HepG2 (cell line): ENCODE data around the gene MPP3. TPM values are rescaled to one million over a fixed set of nuclear protein-coding genes. Genes with fewer than 3 reads are reported as not detected.

Experiments
- BHLHE40 ChIP-seq: IDR thresholded peaks from 2 replicates; pipeline ENCODE4 v1.6.1; 2011; ENCODE audit warnings: low read length, improper control_type of control experiment
- HDAC1 ChIP-seq: sonication (generic); formaldehyde crosslinking; IDR thresholded peaks from 2 replicates; pipeline ENCODE4 v1.5.1; 2020; ENCODE audit warnings: mild to moderate bottlenecking, missing genetic modification reagents
- IRX3 ChIP-seq: sonication (generic); formaldehyde crosslinking; IDR thresholded peaks from 2 replicates; pipeline ENCODE4 v1.8.1; 2023; ENCODE audit warnings: mild to moderate bottlenecking, low read depth, missing genetic modification reagents, borderline replicate concordance
- ISL2 ChIP-seq: sonication (generic); formaldehyde crosslinking; IDR thresholded peaks from 2 replicates; pipeline ENCODE4 v1.5.0; 2020; ENCODE audit warnings: missing genetic modification reagents
- KLF9 ChIP-seq: IDR thresholded peaks from 2 replicates; pipeline ENCODE4 v1.6.1; 2016; ENCODE audit warnings: low read depth
- MIER3 ChIP-seq: IDR thresholded peaks from 2 replicates; pipeline ENCODE4 v1.6.1; 2016; ENCODE audit warnings: missing compliant biosample characterization, borderline replicate concordance
- NFE2L2 ChIP-seq: fragments of 150-350 bp; IDR thresholded peaks from 2 replicates; pipeline ENCODE4 v1.6.1; 2014; ENCODE audit warnings: low read length
- NFKB2 ChIP-seq: sonication (generic); formaldehyde crosslinking; IDR thresholded peaks from 2 replicates; pipeline ENCODE4 v1.4.0; 2020; ENCODE audit warnings: missing genetic modification reagents, borderline replicate concordance
- NR1H2 ChIP-seq: sonication (generic); formaldehyde crosslinking; IDR thresholded peaks from 2 replicates; pipeline ENCODE4 v1.8.1; 2022; ENCODE audit warnings: low read depth, missing genetic modification reagents, borderline replicate concordance
- SMARCC2 ChIP-seq: fragments of 450-650 bp; IDR thresholded peaks from 2 replicates; pipeline ENCODE4 v1.6.1; 2017; ENCODE audit warnings: antibody characterized with exemption, mild to moderate bottlenecking
- ZNF230 ChIP-seq: sonication (generic); formaldehyde crosslinking; IDR thresholded peaks from 2 replicates; pipeline ENCODE4 v1.4.0; 2020; ENCODE audit warnings: mild to moderate bottlenecking, missing genetic modification reagents
- ZNF251 ChIP-seq: sonication (generic); formaldehyde crosslinking; IDR thresholded peaks from 2 replicates; pipeline ENCODE4 v1.9.0; 2021; ENCODE audit warnings: mild to moderate bottlenecking, missing genetic modification reagents
- ZNF496 ChIP-seq: sonication (generic); formaldehyde crosslinking; IDR thresholded peaks from 2 replicates; pipeline ENCODE4 v1.8.1; 2023; ENCODE audit warnings: mild to moderate bottlenecking, moderate library complexity, missing genetic modification reagents; ENCODE audit not compliant: insufficient replicate concordance
- ZNF674 ChIP-seq: sonication (generic); formaldehyde crosslinking; IDR thresholded peaks from 2 replicates; pipeline ENCODE4 v1.5.0; 2020; ENCODE audit warnings: low read depth, mild to moderate bottlenecking, missing genetic modification reagents
- polyA plus RNA-seq, 8 experiments: library from polyadenylated mRNA; depleted of rRNA in 3 of 8; stranded (reverse) in 7 of 8; unstranded in 1 of 8; fragments of >200 nt; fragmentation: Illumina TruSeq in 4 of 8; extraction: Trizol in 4 of 8; gene quantifications; 2 replicates each; pipeline versions ENCODE4 v1.2.1 to v1.2.3, GENCODE V29; 2011 to 2016; ENCODE audit warnings: low read depth in 4 of 8, missing spikeins in 1 of 8, mixed read lengths in 1 of 8; ENCODE audit not compliant: insufficient read depth in 1 of 8
- total RNA-seq, 5 experiments: library from RNA; depleted of rRNA; stranded (reverse); fragments of >200 nt; fragmentation: Illumina TruSeq; extraction: Trizol; gene quantifications; 2 replicates each; pipeline ENCODE4 v1.2.3, GENCODE V29; 2016; ENCODE audit warnings: low read depth in 1 of 5
- TF ChIP-seq, protein P1 (sequence below): IDR thresholded peaks from 2 replicates; pipeline ENCODE4 v1.6.1; 2016; ENCODE audit warnings: low read depth, control low read depth
- TF ChIP-seq, protein P2 (sequence below): sonication (generic); formaldehyde crosslinking; IDR thresholded peaks from 2 replicates; pipeline ENCODE4 v1.4.0; 2020; ENCODE audit warnings: missing genetic modification reagents, borderline replicate concordance
- TF ChIP-seq, protein P3 (sequence below): sonication (generic); formaldehyde crosslinking; IDR thresholded peaks from 2 replicates; pipeline ENCODE4 v1.8.1; 2023; ENCODE audit warnings: mild to moderate bottlenecking, missing genetic modification reagents
- TF ChIP-seq, protein P4 (sequence below): sonication (generic); formaldehyde crosslinking; IDR thresholded peaks from 2 replicates; pipeline ENCODE4 v1.4.0; 2020; ENCODE audit warnings: mild to moderate bottlenecking, missing genetic modification reagents, borderline replicate concordance
- TF ChIP-seq, protein P5 (sequence below): sonication (generic); formaldehyde crosslinking; conservative IDR thresholded peaks from 2 replicates; pipeline ENCODE4 v1.5.0; 2020; ENCODE audit warnings: missing genetic modification reagents

MPP3 gene
- total and polyA plus RNA-seq, 2 of the 13 experiments (the other 11 are each of a cell fraction or from before 2014, with no cell fraction given), result 0.91 to 1.8 TPM

DNA sequence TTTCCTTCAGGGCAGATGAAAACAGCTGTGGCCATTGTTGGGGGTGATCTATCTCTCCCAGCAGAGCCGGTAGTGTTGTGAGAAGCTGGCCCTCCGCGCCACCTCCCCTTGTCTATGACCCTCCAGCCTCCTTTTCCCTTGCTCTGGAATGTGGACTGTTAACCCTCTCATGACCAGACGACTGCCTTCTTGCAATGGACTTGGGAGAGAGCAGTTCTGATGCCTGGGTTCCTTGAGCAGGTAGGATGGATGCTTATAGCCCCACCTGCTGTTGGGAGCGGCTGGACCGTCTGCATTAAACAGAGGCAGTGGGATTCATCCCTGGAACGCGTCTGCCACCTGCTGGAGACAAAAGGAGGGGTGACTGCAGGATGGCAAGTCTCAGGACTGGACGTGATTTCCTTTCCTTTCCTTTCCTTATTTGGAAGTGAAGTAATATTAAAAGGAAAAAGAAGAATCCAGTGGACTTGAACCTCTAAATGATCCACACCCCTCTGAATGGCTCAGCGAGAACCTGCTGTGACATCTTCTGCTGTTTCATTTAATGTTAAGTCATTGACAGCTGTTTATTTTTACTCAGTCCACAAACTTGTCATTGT, 72.6 kb downstream of the MPP3 start (continued):
- TF ChIP-seq, protein P1, sequence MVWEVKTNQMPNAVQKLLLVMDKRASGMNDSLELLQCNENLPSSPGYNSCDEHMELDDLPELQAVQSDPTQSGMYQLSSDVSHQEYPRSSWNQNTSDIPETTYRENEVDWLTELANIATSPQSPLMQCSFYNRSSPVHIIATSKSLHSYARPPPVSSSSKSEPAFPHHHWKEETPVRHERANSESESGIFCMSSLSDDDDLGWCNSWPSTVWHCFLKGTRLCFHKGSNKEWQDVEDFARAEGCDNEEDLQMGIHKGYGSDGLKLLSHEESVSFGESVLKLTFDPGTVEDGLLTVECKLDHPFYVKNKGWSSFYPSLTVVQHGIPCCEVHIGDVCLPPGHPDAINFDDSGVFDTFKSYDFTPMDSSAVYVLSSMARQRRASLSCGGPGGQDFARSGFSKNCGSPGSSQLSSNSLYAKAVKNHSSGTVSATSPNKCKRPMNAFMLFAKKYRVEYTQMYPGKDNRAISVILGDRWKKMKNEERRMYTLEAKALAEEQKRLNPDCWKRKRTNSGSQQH (CRISPR knock-in tag), result 0 out of 2 replicates have a peak, but pooled peaks have one; percentile 56
- TF ChIP-seq NFE2L2 (no peak), HDAC1 (CRISPR knock-in tag) (no peak), MIER3 (CRISPR knock-in tag) (peak; percentile 63; the same call in 1 of the 2 replicates), ZNF230 (CRISPR knock-in tag) (no peak), ZNF251 (no peak), NFKB2 (CRISPR knock-in tag) (no peak), ZNF674 (no peak), ISL2 (CRISPR knock-in tag) (no peak), ZNF496 (CRISPR knock-in tag) (no peak), SMARCC2 (no peak), KLF9 (0 out of 2 replicates have a peak, but pooled peaks have one; percentile 54), NR1H2 (no peak), IRX3 (0 out of 2 replicates have a peak, but pooled peaks have one; percentile 63), BHLHE40 (peak; percentile 44; the same call in 1 of the 2 replicates)
- TF ChIP-seq, protein P2, sequence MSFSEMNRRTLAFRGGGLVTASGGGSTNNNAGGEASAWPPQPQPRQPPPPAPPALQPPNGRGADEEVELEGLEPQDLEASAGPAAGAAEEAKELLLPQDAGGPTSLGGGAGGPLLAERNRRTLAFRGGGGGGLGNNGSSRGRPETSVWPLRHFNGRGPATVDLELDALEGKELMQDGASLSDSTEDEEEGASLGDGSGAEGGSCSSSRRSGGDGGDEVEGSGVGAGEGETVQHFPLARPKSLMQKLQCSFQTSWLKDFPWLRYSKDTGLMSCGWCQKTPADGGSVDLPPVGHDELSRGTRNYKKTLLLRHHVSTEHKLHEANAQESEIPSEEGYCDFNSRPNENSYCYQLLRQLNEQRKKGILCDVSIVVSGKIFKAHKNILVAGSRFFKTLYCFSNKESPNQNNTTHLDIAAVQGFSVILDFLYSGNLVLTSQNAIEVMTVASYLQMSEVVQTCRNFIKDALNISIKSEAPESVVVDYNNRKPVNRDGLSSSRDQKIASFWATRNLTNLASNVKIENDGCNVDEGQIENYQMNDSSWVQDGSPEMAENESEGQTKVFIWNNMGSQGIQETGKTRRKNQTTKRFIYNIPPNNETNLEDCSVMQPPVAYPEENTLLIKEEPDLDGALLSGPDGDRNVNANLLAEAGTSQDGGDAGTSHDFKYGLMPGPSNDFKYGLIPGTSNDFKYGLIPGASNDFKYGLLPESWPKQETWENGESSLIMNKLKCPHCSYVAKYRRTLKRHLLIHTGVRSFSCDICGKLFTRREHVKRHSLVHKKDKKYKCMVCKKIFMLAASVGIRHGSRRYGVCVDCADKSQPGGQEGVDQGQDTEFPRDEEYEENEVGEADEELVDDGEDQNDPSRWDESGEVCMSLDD (CRISPR knock-in tag), result no peak
- TF ChIP-seq, protein P3, sequence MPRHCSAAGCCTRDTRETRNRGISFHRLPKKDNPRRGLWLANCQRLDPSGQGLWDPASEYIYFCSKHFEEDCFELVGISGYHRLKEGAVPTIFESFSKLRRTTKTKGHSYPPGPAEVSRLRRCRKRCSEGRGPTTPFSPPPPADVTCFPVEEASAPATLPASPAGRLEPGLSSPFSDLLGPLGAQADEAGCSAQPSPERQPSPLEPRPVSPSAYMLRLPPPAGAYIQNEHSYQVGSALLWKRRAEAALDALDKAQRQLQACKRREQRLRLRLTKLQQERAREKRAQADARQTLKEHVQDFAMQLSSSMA (CRISPR knock-in tag), result 0 out of 2 replicates have a peak, but pooled peaks have one; percentile 50
- TF ChIP-seq, protein P4, sequence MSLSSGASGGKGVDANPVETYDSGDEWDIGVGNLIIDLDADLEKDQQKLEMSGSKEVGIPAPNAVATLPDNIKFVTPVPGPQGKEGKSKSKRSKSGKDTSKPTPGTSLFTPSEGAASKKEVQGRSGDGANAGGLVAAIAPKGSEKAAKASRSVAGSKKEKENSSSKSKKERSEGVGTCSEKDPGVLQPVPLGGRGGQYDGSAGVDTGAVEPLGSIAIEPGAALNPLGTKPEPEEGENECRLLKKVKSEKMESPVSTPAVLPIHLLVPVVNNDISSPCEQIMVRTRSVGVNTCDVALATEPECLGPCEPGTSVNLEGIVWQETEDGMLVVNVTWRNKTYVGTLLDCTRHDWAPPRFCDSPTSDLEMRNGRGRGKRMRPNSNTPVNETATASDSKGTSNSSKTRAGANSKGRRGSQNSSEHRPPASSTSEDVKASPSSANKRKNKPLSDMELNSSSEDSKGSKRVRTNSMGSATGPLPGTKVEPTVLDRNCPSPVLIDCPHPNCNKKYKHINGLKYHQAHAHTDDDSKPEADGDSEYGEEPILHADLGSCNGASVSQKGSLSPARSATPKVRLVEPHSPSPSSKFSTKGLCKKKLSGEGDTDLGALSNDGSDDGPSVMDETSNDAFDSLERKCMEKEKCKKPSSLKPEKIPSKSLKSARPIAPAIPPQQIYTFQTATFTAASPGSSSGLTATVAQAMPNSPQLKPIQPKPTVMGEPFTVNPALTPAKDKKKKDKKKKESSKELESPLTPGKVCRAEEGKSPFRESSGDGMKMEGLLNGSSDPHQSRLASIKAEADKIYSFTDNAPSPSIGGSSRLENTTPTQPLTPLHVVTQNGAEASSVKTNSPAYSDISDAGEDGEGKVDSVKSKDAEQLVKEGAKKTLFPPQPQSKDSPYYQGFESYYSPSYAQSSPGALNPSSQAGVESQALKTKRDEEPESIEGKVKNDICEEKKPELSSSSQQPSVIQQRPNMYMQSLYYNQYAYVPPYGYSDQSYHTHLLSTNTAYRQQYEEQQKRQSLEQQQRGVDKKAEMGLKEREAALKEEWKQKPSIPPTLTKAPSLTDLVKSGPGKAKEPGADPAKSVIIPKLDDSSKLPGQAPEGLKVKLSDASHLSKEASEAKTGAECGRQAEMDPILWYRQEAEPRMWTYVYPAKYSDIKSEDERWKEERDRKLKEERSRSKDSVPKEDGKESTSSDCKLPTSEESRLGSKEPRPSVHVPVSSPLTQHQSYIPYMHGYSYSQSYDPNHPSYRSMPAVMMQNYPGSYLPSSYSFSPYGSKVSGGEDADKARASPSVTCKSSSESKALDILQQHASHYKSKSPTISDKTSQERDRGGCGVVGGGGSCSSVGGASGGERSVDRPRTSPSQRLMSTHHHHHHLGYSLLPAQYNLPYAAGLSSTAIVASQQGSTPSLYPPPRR (CRISPR knock-in tag), result no peak
- TF ChIP-seq, protein P5, sequence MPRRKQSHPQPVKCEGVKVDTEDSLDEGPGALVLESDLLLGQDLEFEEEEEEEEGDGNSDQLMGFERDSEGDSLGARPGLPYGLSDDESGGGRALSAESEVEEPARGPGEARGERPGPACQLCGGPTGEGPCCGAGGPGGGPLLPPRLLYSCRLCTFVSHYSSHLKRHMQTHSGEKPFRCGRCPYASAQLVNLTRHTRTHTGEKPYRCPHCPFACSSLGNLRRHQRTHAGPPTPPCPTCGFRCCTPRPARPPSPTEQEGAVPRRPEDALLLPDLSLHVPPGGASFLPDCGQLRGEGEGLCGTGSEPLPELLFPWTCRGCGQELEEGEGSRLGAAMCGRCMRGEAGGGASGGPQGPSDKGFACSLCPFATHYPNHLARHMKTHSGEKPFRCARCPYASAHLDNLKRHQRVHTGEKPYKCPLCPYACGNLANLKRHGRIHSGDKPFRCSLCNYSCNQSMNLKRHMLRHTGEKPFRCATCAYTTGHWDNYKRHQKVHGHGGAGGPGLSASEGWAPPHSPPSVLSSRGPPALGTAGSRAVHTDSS (CRISPR knock-in tag), result no peak
